ENCODE data around the gene ACSM5.
"Not testable (repeated sequence)": the region's sequence is repeated elsewhere in the genome, so short reads cannot be mapped to it uniquely, and the experiment has no call there.

The ACSM5 gene

GRCh38 chr16:20399185-20399584 lies 10.1 kb upstream of the ACSM5 start:
- DNase-seq, result no peak

- DNase-seq, result no peak
These were observed 8.3 kb upstream of the ACSM5 start for GRCh38 chr16:20401066-20401465.

GRCh38 chr16:20401475-20402016 lies 7.8 kb upstream of the ACSM5 start:
- DNase-seq, result no peak

GRCh38 chr16:20402651-20403050 lies 6.7 kb upstream of the ACSM5 start:
- DNase-seq, result no peak

GRCh38 chr16:20404637-20405036 lies 4.7 kb upstream of the ACSM5 start, which contains the start of gene PDILT:
Gene PDILT (minus strand): TSS chr16:20404737. CDS start chr16:20399300, 5,437 bp downstream.
- DNase-seq, result no peak

- DNase-seq, result peak; percentile 9
These were observed 888 bp downstream of the ACSM5 start for GRCh38 chr16:20410121-20410723.

GRCh38 chr16:20411055-20411454 lies 1.7 kb downstream of the ACSM5 start:
- DNase-seq, result no peak

GRCh38 chr16:20415541-20415940 lies 6.2 kb downstream of the ACSM5 start:
- no peak for DNase-seq

- not testable (repeated sequence) for DNase-seq
These were observed 9.8 kb downstream of the ACSM5 start for GRCh38 chr16:20419093-20419492.

GRCh38 chr16:20421748-20422147 lies 12.4 kb downstream of the ACSM5 start:
- not testable (repeated sequence) for DNase-seq

GRCh38 chr16:20423772-20424128 lies 14.4 kb downstream of the ACSM5 start:
- DNase-seq, result not testable (repeated sequence)

- DNase-seq, result no peak
These were observed 15.0 kb downstream of the ACSM5 start for GRCh38 chr16:20424129-20424866.

- DNase-seq, result not testable (repeated sequence)
These were observed 18.1 kb downstream of the ACSM5 start for GRCh38 chr16:20427401-20427797.

- DNase-seq, result not testable (repeated sequence)
These were observed 20.2 kb downstream of the ACSM5 start for GRCh38 chr16:20429499-20429898.

- not testable (repeated sequence) for DNase-seq
These were observed 21.1 kb downstream of the ACSM5 start for GRCh38 chr16:20430480-20430879.

GRCh38 chr16:20430948-20431347 lies 21.6 kb downstream of the ACSM5 start:
- DNase-seq, result no peak

- DNase-seq, result not testable (repeated sequence)
These were observed 29.6 kb downstream of the ACSM5 start for GRCh38 chr16:20438950-20439349.

- not testable (repeated sequence) for DNase-seq
These were observed 30.5 kb downstream of the ACSM5 start for GRCh38 chr16:20439820-20440231.

GRCh38 chr16:20440731-20441130 lies 31.4 kb downstream of the ACSM5 start:
- not testable (repeated sequence) for DNase-seq

- no peak for DNase-seq
These were observed 31.9 kb downstream of the ACSM5 start for GRCh38 chr16:20441191-20441590.

GRCh38 chr16:20441859-20442258 lies 32.5 kb downstream of the ACSM5 start:
- DNase-seq, result not testable (repeated sequence)

- not testable (repeated sequence) for DNase-seq
These were observed 37.5 kb downstream of the ACSM5 start for GRCh38 chr16:20446652-20447393.

- DNase-seq, result not testable (repeated sequence)
These were observed 42.0 kb downstream of the ACSM5 start, which contains the start of gene ACSM2A for GRCh38 chr16:20451364-20451763. Gene ACSM2A (plus strand): TSS chr16:20451521. CDS start chr16:20460115, 8,594 bp downstream.
